HL-60 (cell line): Measurements from ENCODE around the gene PIK3R1.

Experiments
- DNase-seq, 2 experiments: peaks; one replicate each; pipeline ENCODE4 v3.0.0-alpha.2; 2010 to 2020; ENCODE audit warnings: low read depth in 1 of 2, low spot score in 1 of 2
- H3K27ac ChIP-seq: fragments of 250-450 bp; sonication (Bioruptor Pico); replicated peaks from 2 replicates; pipeline ENCODE4 v1.5.1; 2020; ENCODE audit warnings: mild to moderate bottlenecking, moderate library complexity
- H3K27me3 ChIP-seq: fragments of 250-450 bp; sonication (Bioruptor Pico); 2 replicates; pipeline ENCODE4 v1.5.1; 2021; ENCODE audit warnings: mild to moderate bottlenecking, moderate library complexity; ENCODE audit not compliant: insufficient read depth, poor library complexity, severe bottlenecking
- H3K4me3 ChIP-seq: replicated peaks from 2 replicates; pipeline ENCODE4 v1.5.1; 2011; ENCODE audit warnings: mild to moderate bottlenecking, control low read depth, low read length; ENCODE audit not compliant: insufficient read depth
- CTCF ChIP-seq: IDR thresholded peaks from one replicate; pipeline ENCODE4 v1.5.1; 2011; ENCODE audit warnings: low read length, control low read depth, inconsistent platforms; ENCODE audit not compliant: insufficient read depth
- GABPA ChIP-seq: IDR thresholded peaks from 2 replicates; pipeline ENCODE4 v1.6.1; 2012; ENCODE audit warnings: low read depth
- POLR2AphosphoS5 ChIP-seq: IDR thresholded peaks from 2 replicates; pipeline ENCODE4 v1.6.1; 2012; ENCODE audit warnings: low read depth
- SPI1 ChIP-seq: IDR thresholded peaks from 2 replicates; pipeline ENCODE4 v1.6.1; 2012; ENCODE audit warnings: low read depth, mild to moderate bottlenecking, borderline replicate concordance
- TF ChIP-seq, protein P1 (sequence below): IDR thresholded peaks from 2 replicates; pipeline ENCODE4 v1.6.1; 2012; ENCODE audit warnings: low read depth; ENCODE audit not compliant: insufficient replicate concordance

PIK3R1 gene

GRCh38 chr5:68182534-68182933, 33.0 kb upstream of the PIK3R1 start:
- H3K27ac ChIP-seq, result no peak overlapping the region
- TF ChIP-seq, protein P1, sequence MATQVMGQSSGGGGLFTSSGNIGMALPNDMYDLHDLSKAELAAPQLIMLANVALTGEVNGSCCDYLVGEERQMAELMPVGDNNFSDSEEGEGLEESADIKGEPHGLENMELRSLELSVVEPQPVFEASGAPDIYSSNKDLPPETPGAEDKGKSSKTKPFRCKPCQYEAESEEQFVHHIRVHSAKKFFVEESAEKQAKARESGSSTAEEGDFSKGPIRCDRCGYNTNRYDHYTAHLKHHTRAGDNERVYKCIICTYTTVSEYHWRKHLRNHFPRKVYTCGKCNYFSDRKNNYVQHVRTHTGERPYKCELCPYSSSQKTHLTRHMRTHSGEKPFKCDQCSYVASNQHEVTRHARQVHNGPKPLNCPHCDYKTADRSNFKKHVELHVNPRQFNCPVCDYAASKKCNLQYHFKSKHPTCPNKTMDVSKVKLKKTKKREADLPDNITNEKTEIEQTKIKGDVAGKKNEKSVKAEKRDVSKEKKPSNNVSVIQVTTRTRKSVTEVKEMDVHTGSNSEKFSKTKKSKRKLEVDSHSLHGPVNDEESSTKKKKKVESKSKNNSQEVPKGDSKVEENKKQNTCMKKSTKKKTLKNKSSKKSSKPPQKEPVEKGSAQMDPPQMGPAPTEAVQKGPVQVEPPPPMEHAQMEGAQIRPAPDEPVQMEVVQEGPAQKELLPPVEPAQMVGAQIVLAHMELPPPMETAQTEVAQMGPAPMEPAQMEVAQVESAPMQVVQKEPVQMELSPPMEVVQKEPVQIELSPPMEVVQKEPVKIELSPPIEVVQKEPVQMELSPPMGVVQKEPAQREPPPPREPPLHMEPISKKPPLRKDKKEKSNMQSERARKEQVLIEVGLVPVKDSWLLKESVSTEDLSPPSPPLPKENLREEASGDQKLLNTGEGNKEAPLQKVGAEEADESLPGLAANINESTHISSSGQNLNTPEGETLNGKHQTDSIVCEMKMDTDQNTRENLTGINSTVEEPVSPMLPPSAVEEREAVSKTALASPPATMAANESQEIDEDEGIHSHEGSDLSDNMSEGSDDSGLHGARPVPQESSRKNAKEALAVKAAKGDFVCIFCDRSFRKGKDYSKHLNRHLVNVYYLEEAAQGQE, result no peak
- TF ChIP-seq POLR2AphosphoS5 (no peak), GABPA (no peak), SPI1 (no peak)
- no peak for DNase-seq
- no peak overlapping the region for H3K4me3 ChIP-seq
- H3K27me3 ChIP-seq, result no peaks in the 10 kb centered on the region

GRCh38 chr5:68187268-68188055, 28.1 kb upstream of the PIK3R1 start:
- H3K27ac ChIP-seq, result no peak overlapping the region
- TF ChIP-seq, protein P1, result no peak
- TF ChIP-seq CTCF (no peak), GABPA (no peak), SPI1 (no peak), POLR2AphosphoS5 (no peak)

DNA sequence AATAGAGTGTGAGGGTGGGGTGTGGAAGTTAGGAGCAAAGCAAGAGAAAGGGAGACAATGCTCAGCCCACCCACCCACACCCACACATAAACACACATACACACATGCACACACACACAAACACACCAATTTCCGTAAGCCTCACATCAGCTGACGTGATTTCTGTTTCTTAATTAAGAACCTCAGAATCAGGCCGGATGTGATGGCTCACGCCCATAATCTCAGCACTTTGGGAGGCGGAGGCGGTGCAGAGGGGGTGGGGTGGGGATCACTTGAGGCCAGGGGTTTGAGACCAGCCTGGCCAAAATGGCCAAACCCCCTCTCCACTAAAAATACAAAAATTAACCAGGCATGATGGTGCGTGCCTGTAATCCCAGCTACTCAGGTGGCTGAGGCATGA, 26.4 kb upstream of the PIK3R1 start:
- no peak for DNase-seq
- Histone ChIP-seq H3K27ac (no peak overlapping the region), H3K27me3 (no peaks in the 10 kb centered on the region), H3K4me3 (no peak overlapping the region)
- TF ChIP-seq, protein P1, result no peak
- TF ChIP-seq POLR2AphosphoS5 (no peak), GABPA (no peak), CTCF (no peak), SPI1 (no peak)

More at GRCh38 chr5:68187268-68188055, 28.1 kb upstream of the PIK3R1 start:
- H3K27me3 ChIP-seq, result no peaks in the 10 kb centered on the region
- no peak for DNase-seq
- H3K4me3 ChIP-seq, result no peak overlapping the region
